Measurements from ENCODE around the gene UBD.

UBD gene

DNA sequence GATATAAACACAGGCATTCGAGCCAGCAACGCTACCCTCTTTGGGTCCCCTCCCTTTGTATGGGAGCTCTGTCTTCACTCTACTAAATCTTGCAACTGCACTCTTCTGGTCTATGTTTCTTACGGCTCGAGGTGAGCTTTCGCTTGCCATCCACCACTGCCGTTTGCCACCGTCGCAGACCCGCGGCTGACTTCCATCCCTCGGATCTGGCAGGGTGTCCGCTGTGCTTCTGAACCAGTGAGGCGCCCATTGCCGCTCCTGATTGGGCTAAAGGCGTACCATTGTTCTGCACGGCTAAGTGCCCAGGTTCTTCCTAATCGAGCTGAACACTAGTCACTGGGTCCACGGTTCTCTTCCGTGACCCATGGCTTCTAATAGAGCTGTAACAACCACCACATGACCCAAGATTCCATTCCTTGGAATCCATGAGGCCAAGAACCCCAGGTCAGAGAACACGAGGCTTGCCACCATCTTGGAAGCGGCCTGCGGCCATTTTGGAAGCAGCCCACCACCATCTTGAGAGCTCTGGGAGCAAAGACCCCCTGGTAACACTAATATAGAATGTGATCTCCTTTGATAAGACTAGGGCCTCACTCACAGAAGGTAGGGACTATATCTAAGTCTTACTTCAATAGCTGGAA lies 973 bp downstream of the UBD start:
- no peak for DNase-seq

DNA sequence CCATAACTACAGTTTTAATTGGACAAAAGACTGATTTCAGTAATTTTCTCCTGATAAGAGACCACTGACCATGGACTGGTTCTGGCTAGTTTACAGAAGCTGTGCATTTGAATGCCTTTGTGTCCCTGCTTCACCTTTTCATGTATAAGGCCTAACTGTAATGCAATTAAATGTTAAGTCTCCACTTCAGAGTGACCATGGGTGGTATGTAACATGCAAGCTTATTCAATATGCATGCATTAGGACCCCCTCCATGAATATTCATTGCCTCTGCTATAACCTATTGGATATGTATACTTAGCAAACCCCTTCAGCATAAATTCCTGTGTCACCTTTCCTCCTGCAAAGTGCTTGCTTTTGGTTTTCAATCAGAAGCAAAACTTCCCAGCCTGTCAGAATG lies 2.2 kb downstream of the UBD start:
- DNase-seq, result no peak

DNA sequence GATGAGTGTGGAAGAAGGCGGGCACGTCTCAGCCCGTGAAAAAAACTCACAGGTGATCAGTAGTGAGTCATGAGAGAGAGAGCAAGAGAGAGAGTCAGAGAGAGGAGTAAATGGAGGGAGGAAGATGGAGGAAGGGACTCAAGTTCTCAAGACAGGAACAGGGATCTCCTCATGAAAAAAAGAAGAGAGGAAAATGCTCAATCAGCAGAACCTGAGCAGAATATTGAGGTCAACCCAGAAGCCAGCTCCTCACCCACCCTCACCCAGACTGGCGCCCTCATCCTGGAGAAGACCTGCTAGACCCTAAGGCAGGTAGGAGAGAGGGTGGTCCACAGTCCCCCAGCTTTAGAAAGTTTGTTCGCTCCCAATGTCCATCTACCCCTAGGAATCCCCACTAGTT lies 4.8 kb downstream of the UBD start:
- DNase-seq, result no peak

DNA sequence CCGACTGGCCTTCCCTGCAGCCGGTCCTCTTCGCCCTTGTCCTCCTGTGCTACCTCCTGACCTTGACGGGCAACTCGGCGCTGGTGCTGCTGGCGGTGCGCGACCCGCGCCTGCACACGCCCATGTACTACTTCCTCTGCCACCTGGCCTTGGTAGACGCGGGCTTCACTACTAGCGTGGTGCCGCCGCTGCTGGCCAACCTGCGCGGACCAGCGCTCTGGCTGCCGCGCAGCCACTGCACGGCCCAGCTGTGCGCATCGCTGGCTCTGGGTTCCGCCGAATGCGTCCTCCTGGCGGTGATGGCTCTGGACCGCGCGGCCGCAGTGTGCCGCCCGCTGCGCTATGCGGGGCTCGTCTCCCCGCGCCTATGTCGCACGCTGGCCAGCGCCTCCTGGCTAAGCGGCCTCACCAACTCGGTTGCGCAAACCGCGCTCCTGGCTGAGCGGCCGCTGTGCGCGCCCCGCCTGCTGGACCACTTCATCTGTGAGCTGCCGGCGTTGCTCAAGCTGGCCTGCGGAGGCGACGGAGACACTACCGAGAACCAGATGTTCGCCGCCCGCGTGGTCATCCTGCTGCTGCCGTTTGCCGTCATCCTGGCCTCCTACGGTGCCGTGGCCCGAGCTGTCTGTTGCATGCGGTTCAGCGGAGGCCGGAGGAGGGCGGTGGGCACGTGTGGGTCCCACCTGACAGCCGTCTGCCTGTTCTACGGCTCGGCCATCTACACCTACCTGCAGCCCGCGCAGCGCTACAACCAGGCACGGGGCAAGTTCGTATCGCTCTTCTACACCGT lies 6.1 kb downstream of the UBD start:
- DNase-seq, result no peak

DNA sequence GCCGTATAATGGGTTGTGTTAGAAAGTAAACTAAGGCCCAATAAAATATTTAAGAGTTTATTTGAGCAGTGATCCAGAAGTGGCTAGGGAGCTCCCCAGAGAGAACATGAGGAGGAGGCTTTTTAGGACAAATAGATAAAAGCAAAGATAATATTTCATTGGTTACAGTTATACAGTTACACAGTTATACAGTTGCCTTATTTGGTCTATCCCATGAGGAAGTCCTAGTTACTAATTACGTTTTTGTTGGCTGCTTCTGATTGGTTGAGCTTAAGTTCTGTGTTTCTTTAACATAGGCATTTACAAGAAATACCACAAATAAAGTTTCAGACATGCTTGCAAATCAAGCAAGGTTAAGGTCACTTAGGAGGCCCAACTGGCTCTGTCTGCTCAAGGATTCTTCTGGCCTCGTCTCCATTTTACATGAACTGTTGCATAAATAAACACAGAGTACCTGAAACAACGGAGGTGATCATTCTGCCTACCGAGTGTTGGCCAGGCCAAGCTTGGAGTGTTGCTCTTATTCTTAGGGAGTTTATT lies 7.0 kb downstream of the UBD start:
- no peak for DNase-seq

DNA sequence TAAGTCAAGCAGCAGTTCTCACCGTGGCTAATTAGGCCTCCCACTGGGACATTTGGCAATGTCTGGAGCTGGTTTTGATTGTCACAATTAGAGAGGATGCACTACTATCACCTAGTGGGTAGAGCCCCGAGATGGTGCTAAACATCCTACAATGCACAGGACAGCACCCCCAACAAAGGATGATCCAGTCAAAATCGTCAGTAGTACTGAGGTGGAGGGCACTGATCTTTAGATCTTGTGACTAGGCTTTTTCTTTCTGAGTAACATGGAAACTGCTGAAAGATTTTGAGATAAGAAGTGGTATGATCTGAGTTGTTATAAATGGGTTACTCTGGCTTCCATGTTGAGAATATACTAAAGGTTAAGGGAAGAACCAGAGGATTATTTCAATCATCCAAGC lies 12.0 kb downstream of the UBD start:
- DNase-seq, result no peak

DNA sequence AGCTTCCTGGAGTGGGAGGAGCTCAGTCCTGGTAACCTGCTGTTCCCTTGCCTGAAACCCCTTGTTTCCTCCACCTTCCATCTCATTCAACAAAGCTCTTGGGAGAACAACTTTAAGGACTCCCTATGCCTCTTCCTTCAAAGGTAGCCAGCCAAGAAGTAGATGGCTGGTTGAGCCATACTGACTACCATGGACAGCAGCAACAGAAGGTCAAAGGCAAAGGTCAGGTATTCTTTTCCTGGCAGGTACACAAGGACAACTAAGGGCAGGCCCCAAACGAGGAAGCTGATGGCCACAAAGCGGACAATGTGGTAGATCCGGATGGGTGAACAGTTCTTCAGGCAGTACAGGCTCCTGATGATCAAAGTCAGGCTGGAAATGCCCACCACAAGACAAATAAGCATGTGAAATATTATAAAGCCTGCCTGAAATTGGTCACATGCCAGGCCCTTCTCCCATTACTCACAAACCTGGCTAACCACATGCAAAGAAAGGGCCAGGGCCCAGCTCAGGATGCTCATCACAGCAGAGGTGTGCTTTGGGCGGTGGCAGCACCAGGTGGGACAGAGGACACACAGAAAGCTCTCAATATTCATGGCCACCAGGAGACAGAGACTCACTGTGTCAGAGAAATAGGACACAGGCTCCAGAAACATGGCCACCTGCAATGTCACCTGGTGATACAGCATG lies 21.7 kb downstream of the UBD start:
- no peak for DNase-seq

DNA sequence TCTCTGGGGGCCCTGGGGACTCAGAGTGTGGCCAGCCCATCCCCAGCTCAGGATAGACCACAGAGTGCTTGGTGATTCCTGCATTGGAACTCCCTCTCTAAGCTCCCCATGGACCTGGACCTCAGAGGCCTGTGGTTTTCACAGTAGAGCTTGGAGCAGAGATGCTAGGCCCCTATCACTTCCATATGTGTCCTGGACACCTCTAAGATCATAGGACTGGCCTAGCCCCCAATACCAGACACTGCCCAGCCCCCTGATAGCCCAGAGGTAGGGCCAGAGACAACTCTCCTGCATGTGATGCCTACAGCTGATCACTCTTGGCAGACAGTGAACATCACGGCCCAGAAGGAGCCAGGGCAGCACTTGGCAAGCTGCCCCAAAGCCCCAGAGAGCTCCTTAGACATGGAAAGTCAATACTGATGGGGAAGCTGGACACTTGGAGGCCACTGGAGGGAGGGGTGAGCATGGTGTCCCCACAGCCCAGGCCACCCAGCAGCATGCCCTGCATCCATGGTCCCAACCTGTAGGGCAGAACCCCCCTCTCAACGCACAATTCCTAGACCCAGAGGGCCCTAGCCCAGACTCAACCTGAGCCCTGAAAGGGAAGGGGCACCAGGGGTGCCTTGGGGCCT lies 27.1 kb downstream of the UBD start:
- DNase-seq, result no peak

DNA sequence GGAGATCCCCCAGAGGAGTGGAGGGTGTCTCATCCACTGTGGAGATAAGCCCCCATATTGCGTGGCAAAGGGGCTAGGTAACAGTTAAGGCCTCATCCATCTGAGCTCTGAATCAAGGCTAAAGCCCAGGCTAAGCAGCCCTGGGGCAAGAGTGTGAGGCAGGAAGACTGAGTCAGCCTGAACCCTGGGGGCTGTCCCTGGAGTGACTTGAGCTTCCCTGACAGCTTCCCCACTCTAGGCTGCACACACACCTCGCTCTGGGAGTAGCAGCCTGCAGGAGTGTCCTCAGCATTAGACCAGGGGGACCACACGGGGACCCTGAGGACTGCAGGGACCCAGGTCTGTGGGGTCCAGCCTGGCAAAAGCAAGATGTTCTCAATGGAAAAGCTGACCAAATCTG lies 27.9 kb downstream of the UBD start:
- DNase-seq, result no peak

DNA sequence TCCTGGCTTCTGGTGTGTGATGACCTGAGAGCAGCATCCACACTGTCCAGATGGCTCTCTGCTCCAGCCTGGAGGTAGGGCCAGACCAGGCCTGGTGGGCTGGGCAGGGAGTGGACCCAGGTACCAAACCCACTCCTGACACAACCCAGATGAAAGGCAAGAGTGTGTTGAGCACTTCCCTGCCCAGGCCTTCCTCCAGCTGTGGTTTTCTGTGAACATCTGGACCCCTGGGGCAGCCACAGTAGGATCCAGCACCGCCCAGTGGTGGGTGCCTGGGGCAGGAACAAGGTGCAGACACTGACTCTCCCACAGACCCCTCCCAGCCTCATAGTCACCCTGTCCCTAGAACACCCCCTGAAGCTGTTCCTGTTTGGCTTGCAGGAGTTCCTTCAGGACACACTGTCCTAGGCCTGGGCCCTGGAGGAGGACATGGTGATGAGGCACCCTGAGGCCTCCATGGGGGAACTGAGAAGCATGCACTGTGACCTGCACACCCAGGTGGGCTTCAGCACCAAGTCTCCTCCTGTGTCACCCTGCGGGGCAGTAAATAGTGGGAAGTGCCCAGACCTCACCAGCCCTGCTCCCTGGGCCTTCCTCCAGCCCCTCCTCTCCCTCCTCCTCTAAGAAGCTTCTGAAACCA lies 28.7 kb downstream of the UBD start:
- DNase-seq, result no peak

DNA sequence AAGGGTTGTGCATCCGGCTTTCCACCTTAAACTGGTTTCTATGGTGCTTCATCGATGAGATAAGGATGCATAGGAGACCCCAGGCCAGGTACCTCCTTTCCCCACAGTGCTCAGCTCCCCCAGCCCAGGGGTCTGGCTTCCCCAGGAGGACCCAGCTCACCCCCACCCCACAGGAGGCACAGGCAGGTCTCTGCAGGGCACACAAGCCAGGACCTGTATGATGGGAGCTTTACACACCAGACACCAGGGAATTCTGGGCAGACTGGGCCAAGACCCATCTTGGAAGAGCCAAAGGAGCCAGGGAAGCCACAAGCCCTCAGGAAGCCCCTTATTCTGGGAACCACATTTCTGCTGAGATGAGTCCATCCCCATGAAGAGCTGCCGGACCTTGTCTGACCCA lies 29.6 kb downstream of the UBD start:
- DNase-seq, result no peak

DNA sequence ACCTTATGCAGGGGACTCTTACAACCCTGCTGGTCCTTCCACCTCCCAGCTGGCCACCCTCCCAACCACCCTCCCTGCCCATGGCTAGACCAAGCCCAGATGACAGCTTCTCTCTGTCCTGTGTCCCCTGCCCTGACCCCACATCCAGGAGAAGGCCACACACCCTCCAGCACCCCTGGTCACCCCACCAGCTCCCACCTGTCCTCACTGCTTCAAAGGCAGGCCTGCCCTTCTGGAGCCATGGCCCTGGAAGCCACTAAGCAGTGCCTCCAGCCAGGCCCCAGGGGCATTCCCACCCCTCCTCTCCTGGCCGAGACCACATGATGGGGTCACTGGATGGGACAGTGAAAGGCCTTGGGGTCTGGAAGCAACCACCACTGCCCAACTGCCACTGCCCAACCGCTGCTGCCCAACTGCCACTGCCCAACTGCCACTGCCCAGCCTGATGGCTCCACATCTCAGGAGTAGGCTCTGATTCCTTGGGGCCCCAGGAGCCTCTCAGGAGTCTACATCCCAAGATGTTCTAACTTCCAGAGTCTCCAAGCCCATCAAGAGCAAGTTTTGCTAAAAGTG lies 30.5 kb downstream of the UBD start:
- DNase-seq, result no peak

DNA sequence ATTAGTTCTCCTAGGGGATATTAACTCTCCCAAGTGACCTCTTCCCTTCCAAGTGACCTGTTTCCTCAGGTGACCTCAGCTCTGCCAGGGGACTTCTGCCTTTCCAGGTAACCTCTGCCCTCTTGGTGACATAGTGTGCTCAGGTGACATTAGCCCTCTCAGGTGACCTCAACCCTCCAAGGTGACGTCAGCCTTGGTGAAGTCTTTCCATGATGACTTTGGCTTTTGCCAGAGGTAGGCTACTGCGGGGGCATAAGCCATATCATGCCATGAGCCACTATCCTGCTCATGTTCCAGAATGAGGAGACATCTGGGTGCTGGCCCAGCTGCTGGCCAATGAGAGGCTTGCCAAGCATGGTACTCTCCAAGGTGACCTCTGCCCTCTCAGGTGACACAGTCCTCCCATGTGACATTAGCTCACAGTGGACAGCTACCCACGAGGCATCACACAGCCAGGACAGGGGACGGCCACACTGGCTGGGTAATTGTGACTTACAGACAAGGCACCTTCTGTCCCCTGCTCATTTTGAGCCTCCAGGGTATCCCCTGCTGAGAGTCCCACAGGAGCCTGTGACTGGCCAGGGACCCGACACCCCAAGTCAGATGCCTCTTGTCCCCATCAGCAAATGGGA lies 31.1 kb downstream of the UBD start:
- DNase-seq, result no peak

DNA sequence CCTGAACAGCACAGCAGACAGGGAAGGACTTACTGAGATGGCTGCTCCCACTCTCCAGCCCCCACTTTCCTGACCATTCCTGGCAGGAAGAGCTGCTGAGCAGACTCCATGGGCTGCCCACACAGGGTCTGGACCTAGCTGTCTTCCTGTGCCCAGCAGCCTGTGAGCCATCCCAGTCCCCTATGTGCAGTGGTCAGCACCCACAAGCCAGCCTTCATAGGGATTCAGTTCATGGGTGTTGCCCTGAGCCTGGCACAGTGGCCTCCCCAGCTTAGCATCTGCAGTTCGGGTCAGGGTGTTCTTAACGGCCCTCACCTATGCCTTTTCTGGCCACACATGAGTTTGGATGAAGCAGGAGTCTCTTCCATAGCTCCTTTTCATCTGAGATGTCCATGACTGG lies 32.0 kb downstream of the UBD start:
- DNase-seq, result no peak

DNA sequence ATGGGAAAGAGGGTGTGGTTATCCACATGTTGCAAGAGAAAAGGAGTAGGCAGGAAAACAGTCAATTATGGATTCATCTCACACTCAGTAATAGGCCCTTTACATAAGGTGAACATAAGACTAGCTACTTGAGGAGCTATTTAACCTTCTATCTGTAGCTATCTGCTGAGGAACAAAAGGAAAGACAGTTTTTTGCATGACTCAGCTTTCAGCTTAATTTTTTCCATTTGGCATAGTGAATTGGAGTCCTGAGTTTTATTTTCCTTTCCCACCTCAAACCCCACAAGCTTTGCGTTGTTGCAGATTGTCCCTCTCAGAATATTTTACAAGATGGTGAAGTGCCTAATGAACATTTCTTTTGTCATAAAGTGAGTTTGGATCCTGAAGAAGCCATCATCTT lies 32.4 kb downstream of the UBD start:
- DNase-seq, result no peak

DNA sequence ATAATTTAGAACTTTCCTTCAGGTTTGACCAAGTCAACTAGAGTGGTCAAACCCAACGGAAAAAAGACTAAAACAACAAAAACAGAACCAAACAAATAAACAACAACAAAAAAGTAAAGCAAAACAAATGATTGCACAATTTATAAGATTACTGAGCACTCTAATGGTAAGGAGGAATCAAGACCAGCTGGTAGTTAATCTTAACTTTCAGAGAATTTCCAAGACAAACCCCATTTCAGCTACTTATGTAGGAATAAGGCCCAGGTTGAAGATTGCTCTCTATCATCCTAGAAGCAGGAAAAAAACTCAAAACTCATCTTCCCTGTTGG lies 34.3 kb downstream of the UBD start:
- no peak for DNase-seq

DNA sequence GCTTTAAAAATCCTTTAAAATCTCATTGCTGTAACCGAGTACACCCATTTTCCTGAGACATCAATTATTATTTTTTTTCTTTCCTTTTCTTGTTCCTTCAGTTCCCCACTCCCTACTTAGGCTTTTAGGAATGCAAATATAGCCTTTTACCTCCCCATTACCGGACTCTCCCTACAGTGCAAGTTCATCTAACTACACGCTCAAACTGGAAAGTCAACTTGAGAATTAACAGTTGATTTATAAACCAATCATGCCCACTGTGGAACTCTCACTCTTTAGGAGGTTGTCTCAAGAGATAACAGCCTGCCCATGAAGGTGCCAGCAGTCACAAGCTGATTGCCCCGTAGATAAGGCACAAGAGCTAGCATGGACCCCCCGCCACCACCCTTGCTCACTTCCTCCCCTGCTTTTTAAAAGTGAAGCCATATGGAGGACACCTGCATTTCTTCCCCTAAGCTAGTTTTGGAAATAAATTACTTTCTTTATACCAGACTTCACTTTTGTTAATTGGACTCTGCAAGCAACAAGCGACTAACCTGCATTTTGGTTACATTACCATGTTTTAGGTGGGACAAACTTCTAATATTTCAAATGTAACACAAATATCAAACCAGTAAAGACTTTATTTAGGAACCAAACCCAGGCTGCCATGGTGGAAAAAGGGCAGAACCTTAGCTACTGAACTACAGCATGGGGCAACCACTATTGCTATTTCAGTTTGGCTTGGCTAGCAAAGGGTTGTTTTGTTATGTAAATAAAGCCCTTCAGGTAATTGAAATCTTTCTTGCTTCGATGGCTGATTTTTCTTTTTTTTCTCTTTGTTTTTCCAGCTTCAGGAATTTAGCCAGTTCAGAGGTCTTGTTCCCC lies 34.9 kb downstream of the UBD start:
- no peak for DNase-seq

DNA sequence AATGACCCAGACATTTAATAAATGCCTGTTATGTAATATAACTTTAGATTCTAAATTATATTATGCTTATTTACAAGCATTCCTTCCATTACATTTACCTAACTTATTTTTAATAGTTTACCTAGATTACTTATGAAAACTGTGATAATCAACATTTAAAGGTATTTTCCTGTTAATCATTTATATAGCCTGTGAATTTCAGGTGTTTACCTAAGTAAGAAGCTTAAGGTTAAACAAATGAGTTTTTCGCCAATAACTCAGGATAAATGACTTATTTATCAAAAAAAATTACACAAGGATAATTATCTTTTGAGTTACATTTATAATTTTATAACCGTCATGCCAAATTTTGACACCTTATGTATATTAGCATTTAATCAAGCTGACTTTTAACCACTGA lies 35.5 kb downstream of the UBD start:
- no peak for DNase-seq

DNA sequence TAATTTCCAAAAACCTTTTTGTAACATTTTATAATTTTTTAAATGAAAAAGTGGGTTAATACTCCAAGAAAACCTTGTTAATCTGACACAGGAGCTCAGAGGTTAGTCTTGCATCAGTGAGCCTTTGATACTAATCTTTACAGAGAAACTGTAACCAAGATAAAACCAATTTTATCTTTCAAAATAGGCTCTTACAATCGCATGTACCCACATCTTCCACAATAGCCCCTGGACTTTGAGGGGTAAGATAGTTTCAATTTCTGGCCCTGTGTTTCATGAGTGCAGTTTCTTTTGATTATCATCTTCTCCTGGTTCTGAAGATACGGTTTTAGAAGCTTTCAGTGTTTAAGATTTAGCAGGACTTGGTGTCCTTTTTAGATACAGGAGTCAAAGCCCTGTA lies 37.3 kb downstream of the UBD start:
- no peak for DNase-seq

DNA sequence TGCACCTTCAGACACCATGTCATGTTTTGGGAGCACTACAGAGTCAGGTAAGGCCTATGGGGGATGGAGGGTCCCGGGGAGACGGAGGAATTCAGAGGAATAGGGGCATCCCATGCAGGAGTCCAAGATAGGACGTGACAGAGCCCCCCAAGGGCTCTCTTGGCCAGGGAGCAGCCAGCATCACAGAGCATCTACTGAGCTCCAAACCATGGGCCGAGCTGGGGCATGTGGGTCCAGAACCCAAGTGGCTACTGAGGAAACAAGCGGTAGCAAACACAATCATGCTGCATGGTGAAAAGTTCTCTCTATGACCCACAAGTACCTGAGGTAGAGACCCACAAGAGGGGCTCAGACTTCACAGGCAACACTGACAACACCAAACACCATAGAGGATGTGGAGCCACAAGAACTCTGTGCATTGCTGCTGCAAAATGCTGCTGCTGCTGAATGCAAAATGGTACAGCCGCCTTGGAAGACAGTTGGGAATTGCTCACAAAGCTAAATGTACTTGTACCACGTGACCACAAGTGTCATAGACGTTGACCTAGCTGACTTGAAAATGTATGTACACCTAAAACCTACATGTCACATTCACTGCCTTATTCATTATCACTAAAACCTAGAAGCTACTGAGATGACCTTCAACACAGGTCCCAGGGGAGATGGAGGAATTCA lies 38.4 kb downstream of the UBD start:
- no peak for DNase-seq

DNA sequence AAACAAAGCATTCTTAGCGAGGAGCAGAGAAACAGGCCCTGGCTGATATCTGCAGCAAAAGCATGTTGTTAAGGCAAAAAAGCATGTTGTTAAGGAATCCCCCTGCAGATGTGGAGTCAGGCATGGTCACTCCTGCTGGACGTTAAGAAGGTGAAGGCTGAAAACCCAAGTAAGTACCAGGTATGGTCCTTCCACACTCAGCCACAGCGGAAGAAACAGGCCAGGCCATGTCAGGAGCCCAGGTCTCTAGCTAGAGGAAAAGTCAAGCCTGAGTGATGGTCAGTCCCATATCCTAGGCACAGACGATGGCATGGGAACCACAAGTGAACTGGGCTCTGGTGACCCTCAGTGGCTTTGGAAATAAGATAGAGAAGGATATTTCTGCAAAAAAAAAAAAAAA lies 39.3 kb downstream of the UBD start:
- DNase-seq, result no peak
